Brain microvascular endothelial cell (primary cell): Measurements from ENCODE around the gene ATP5F1D.

Experiments used
- DNase-seq: peaks from one replicate; pipeline ENCODE4 v3.0.0-alpha.2; 2020
- H3K27ac ChIP-seq: fragments of 250-450 bp; sonication (Bioruptor Pico); 2 replicates; pipeline ENCODE4 v1.5.1; 2020; ENCODE audit warnings: mild to moderate bottlenecking, moderate library complexity
- H3K27me3 ChIP-seq: fragments of 250-450 bp; sonication (Bioruptor Pico); replicated peaks from 2 replicates; pipeline ENCODE4 v1.5.1; 2020; ENCODE audit warnings: mild to moderate bottlenecking
- H3K36me3 ChIP-seq: fragments of 250-450 bp; sonication (Bioruptor Pico); replicated peaks from 2 replicates; pipeline ENCODE4 v1.5.1; 2020; ENCODE audit warnings: mild to moderate bottlenecking
- H3K4me3 ChIP-seq: 2 replicates; pipeline ENCODE4 v1.5.1; 2011; ENCODE audit warnings: low read depth, mild to moderate bottlenecking, control low read depth, low read length, moderate library complexity
- CTCF ChIP-seq: IDR thresholded peaks from 2 replicates; pipeline ENCODE4 v1.5.1; 2011; ENCODE audit warnings: low read depth, mild to moderate bottlenecking, moderate library complexity, low read length, control low read depth, inconsistent platforms; ENCODE audit errors: missing control alignments
- in situ Hi-C: cut with HindIII; loops from 2 replicates; pipeline ENCODE4 v1.10.0; 2017; ENCODE audit warnings: low sequenced_read_pairs, low pct_ligation_motif_present

The ATP5F1D gene

GRCh38 chr19:1288833-1289685 is 47.5 kb downstream of the ATP5F1D start:
- in situ Hi-C loops, result loop anchor here (10.0 kb wide), 1 partner anchor 86 kb away; no protein-coding TSS in a partner anchor
- TF ChIP-seq CTCF, result no peak
- no peak overlapping the region for H3K27ac ChIP-seq
- no peaks in the 10 kb centered on the region for H3K36me3 ChIP-seq
- H3K27me3 ChIP-seq, result peaks cover 47% of the 10 kb centered on the region
- no peak for DNase-seq
- no peak overlapping the region for H3K4me3 ChIP-seq

- TF ChIP-seq CTCF, result no peak
- Histone ChIP-seq H3K4me3 (no peak overlapping the region), H3K36me3 (no peaks in the 10 kb centered on the region), H3K27ac (no peak overlapping the region), H3K27me3 (peaks cover 41% of the 10 kb centered on the region)
- in situ Hi-C loops, result loop anchor here (10.0 kb wide), 1 partner anchor 85 kb away; no protein-coding TSS in a partner anchor
- no peak for DNase-seq
Observed at GRCh38 chr19:1289686-1290025, 48.1 kb downstream of the ATP5F1D start.

- no peak overlapping the region for H3K4me3 ChIP-seq
- no peaks in the 10 kb centered on the region for H3K36me3 ChIP-seq
- DNase-seq, result no peak
- in situ Hi-C loops, result no loop called here
- TF ChIP-seq CTCF, result no peak
- no peak overlapping the region for H3K27ac ChIP-seq
- peaks cover 38% of the 10 kb centered on the region for H3K27me3 ChIP-seq
Observed at GRCh38 chr19:1290196-1290702, 48.7 kb downstream of the ATP5F1D start.

GRCh38 chr19:1290703-1291651 is 49.4 kb downstream of the ATP5F1D start:
- no peak overlapping the region for H3K4me3 ChIP-seq
- H3K27ac ChIP-seq, result no peak overlapping the region
- in situ Hi-C loops, result no loop called here
- H3K36me3 ChIP-seq, result no peaks in the 10 kb centered on the region
- peaks cover 35% of the 10 kb centered on the region for H3K27me3 ChIP-seq
- no peak for DNase-seq
- no peak for TF ChIP-seq CTCF

- no peaks in the 10 kb centered on the region for H3K36me3 ChIP-seq
- TF ChIP-seq CTCF, result no peak
- H3K27ac ChIP-seq, result no peak overlapping the region
- in situ Hi-C loops, result no loop called here
- peaks cover 28% of the 10 kb centered on the region for H3K27me3 ChIP-seq
- no peak overlapping the region for H3K4me3 ChIP-seq
- no peak for DNase-seq
Observed at GRCh38 chr19:1291761-1292418, 50.3 kb downstream of the ATP5F1D start.
